ENCODE results near the gene CCIN. TPM values are rescaled to one million over a fixed set of nuclear protein-coding genes. Genes with fewer than 3 reads are reported as not detected.

CCIN gene
- total and polyA plus RNA-seq, 2 of the 13 experiments (the other 11 are each of a cell fraction or from before 2014, with no cell fraction given): not detected

- TF ChIP-seq REST (IDR thresholded peaks at IDR 0.05; ENCODE audit: borderline replicate concordance in 1 of 2, low read depth in 1 of 2, low read length in 2 of 2) (no peak), HNF4A (CRISPR knock-in tag; IDR thresholded peaks at IDR 0.05) (peak; percentile 56), FOXC1 (CRISPR knock-in tag; IDR thresholded peaks at IDR 0.05; ENCODE audit: borderline replicate concordance) (no peak), ZBTB38 (CRISPR knock-in tag; IDR thresholded peaks at IDR 0.05) (no peak), ZNF256 (CRISPR knock-in tag; conservative IDR thresholded peaks at IDR 0.05) (no peak), ZNF780A (CRISPR knock-in tag; IDR thresholded peaks at IDR 0.05) (no peak)
Observed at GRCh38 chr9:36150574-36151315, 18.4 kb upstream of the CCIN start (continued).

GRCh38 chr9:36151316-36152210 is 17.6 kb upstream of the CCIN start:
- in situ Hi-C loops (cut with HindIII; ENCODE audit: extremely low pct_ligation_motif_present, low pct_unique_long_range_greater_than_20kb): no loop called here
- CTCF ChIA-PET (ENCODE audit: low intra/inter-chr PET ratio, low total read pairs): no interaction called here
- no peak for TF ChIP-seq ZNF543 (CRISPR knock-in tag; IDR thresholded peaks at IDR 0.05)
- TF ChIP-seq MBNL3 (CRISPR knock-in tag; conservative IDR thresholded peaks at IDR 0.05): no peak
- no peak for TF ChIP-seq EHMT2 (IDR thresholded peaks at IDR 0.05; ENCODE audit: borderline replicate concordance, low read depth, low read length)
- no peak for TF ChIP-seq ZNF782 (CRISPR knock-in tag; IDR thresholded peaks at IDR 0.05; ENCODE audit: borderline replicate concordance)
- TF ChIP-seq ZNF432 (CRISPR knock-in tag; IDR thresholded peaks at IDR 0.05; ENCODE audit: borderline replicate concordance): no peak
- TF ChIP-seq ZNF577 (CRISPR knock-in tag; IDR thresholded peaks at IDR 0.05; ENCODE audit: borderline replicate concordance, low read depth): no peak
- TF ChIP-seq SRSF1 (optimal IDR thresholded peaks at IDR 0.05; ENCODE audit: low read depth, low read length): no peak
- TF ChIP-seq ELF1 (CRISPR knock-in tag; IDR thresholded peaks at IDR 0.05): peak; percentile 52
- TF ChIP-seq KLF15 (CRISPR knock-in tag; IDR thresholded peaks at IDR 0.05; ENCODE audit: borderline replicate concordance): no peak

More at GRCh38 chr9:36151316-36152210, 17.6 kb upstream of the CCIN start:
- no TSS peak for BruUV-seq (replicated peaks)
- peaks cover 3 to 5% of the 10 kb centered on the region in 2 experiments; a peak in 2 of 5 replicates for H3K27me3 ChIP-seq (ENCODE audit: control insufficient read depth in 1 of 2, insufficient read depth in 2 of 2, low read length in 2 of 2)
- no peaks in the 10 kb centered on the region for H3K79me2 ChIP-seq (ENCODE audit: insufficient read depth, low read length)
- H3K4me2 ChIP-seq (ENCODE audit: low read depth, low read length): peak overlapping the region; percentile 66
- FAIRE-seq (no peak), DNase-seq (ENCODE audit: low spot score) (no peak), ATAC-seq (peak; percentile 17)
- H3K4me3 ChIP-seq (replicated peaks in 1 of 3; ENCODE audit: insufficient read depth in 1 of 3, low read depth in 2 of 3, low read length in 3 of 3): peak overlapping the region in 1 of 3 experiments; percentile 36; a peak in 3 of 6 replicates
- POLR2A ChIA-PET: interaction anchor here (1.0 to 1.3 kb wide), 2 partner anchors 12 to 39 kb away, joined by 3 to 6 read pairs; partner anchors contain the start of gene CLTA
- no peak overlapping the region for H3K27ac ChIP-seq (ENCODE audit: extremely low read length, insufficient read depth, low read length)
- H3K4me1 ChIP-seq (ENCODE audit: insufficient read depth, low read length): peaks cover 31% of the 10 kb centered on the region
- H3K36me3 ChIP-seq (replicated peaks in 1 of 2; ENCODE audit: control insufficient read depth in 1 of 2, insufficient read depth in 2 of 2, low read length in 2 of 2): no peaks in the 10 kb centered on the region
- intact Hi-C loops (cut with micrococcal nuclease; ENCODE audit: unreplicated experiment): no loop called here
- WGBS (ENCODE audit: low lambda C conversion rate): 35% methylated on average over 12 of the region's 14 CpGs
- no peak overlapping the region for H2AFZ ChIP-seq (ENCODE audit: low read length)
- H3K9ac ChIP-seq (ENCODE audit: insufficient read depth, low read depth, low read length): peak overlapping the region; percentile 23; the same call in 1 of the 2 replicates
- H3K9me3 ChIP-seq (ENCODE audit: low read length): no peaks in the 10 kb centered on the region
- H4K20me1 ChIP-seq (ENCODE audit: insufficient read depth, low read length): no peaks in the 10 kb centered on the region

Measured in HepG2 (cell line).